Duodenal mucosa (tissue), 2 donors: ENCODE results near the gene IPCEF1.

Experiments used
- H3K27ac ChIP-seq: one replicate; pipeline ENCODE4 v1.7.0; 2013; ENCODE audit warnings: low read depth, low read length
- H3K27me3 ChIP-seq, 2 donors: one replicate each; pipeline ENCODE4 v1.7.0; 2013; ENCODE audit warnings: low read length in 2 of 2, control low read depth in 1 of 2; ENCODE audit not compliant: insufficient read depth in 2 of 2, control insufficient read depth in 1 of 2
- H3K36me3 ChIP-seq, 2 donors: one replicate each; pipeline ENCODE4 v1.7.0; 2013; ENCODE audit warnings: low read length in 2 of 2, control low read depth in 1 of 2; ENCODE audit not compliant: insufficient read depth in 2 of 2, control insufficient read depth in 1 of 2
- H3K4me1 ChIP-seq, 2 donors: one replicate each; pipeline ENCODE4 v1.7.0; 2013; ENCODE audit warnings: low read length in 2 of 2, control low read depth in 1 of 2; ENCODE audit not compliant: insufficient read depth in 2 of 2, control insufficient read depth in 1 of 2
- H3K4me3 ChIP-seq, 2 donors: one replicate each; pipeline ENCODE4 v1.7.0; 2013; ENCODE audit warnings: low read length in 2 of 2, low read depth in 1 of 2
- H3K9ac ChIP-seq, 2 donors: one replicate each; pipeline ENCODE4 v1.7.0; 2013; ENCODE audit warnings: low read length in 2 of 2, low read depth in 1 of 2
- H3K9me3 ChIP-seq, 2 donors: one replicate each; pipeline ENCODE4 v1.7.0; 2013; ENCODE audit warnings: low read length in 2 of 2, control low read depth in 1 of 2; ENCODE audit not compliant: control insufficient read depth in 1 of 2

Gene IPCEF1

DNA sequence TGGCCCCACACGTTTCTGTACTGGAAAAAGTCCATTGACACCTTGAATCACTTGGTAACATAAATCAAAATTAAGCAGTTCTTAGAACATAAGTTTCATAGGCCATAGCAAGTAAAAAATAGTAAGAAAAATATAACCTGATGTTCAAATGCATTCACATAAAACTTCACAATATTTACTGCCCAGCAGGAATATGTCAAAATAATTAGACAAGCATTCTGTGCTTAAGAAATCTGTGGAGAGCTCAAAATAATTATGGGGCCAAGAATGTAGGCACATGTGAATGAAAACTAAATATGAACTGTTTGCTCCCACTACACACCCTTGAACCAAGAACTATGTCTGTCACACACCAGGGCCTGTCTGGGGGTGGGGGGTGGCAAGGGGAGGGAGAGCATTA lies 70.8 kb downstream of the IPCEF1 start:
- no peak overlapping the region for H3K9ac ChIP-seq
- no peaks in the 10 kb centered on the region for H3K36me3 ChIP-seq
- H3K4me3 ChIP-seq, result no peak overlapping the region
- H3K27ac ChIP-seq, result no peak overlapping the region
- no peaks in the 10 kb centered on the region for H3K4me1 ChIP-seq
- H3K27me3 ChIP-seq, result no peaks in the 10 kb centered on the region
- H3K9me3 ChIP-seq, result no peaks in the 10 kb centered on the region

DNA sequence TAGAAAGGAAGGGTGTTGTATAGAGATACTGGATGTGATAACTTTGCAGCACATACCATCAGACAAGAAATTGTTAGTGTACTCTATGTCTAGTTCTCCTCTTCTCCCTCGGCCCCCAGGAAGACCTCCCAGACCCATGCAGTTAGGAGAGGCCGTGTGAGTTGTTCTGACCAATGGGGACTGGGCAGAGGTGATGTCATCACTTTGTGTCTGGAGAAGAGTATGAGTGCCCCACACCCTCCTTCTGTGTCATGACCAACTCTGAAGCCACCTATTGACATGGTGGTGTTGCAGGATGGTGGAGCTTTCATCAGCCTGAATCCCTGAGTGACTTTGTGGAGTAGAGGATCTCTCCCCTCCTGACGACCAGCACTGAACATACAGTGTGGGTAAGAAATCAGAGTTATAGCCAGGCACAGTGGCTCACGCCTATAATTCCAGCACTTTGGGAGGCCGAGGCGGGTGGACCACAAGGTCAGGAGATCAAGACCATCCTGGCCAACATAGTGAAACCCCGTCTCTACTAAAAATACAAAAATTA lies 72.2 kb downstream of the IPCEF1 start:
- H3K27me3 ChIP-seq, result no peaks in the 10 kb centered on the region
- no peak overlapping the region for H3K4me3 ChIP-seq
- no peaks in the 10 kb centered on the region for H3K4me1 ChIP-seq
- H3K9ac ChIP-seq, result no peak overlapping the region
- H3K36me3 ChIP-seq, result no peaks in the 10 kb centered on the region
- no peak overlapping the region for H3K27ac ChIP-seq
- H3K9me3 ChIP-seq, result no peaks in the 10 kb centered on the region

DNA sequence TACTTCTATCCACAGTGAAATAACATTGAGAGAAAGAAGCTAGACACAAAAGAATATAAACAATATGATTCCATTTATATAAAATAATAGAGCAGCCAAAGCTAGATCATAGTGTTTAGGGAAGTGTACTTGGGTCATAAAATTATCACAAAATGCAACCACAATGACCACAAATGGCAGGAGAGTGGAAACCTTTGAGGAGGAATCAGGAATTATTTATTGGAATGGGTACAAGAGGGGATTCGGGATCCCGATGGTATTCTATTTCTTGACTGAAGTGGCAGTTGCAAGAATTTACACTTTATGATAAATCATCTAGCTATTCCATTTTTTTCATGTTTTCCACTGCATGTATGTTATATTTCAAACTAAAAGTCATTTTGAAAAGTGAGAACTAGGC lies 76.1 kb downstream of the IPCEF1 start:
- H3K4me3 ChIP-seq, result no peak overlapping the region
- no peak overlapping the region for H3K27ac ChIP-seq
- no peak overlapping the region for H3K9ac ChIP-seq
- H3K9me3 ChIP-seq, result no peaks in the 10 kb centered on the region
- no peaks in the 10 kb centered on the region for H3K27me3 ChIP-seq
- peaks cover 0 to 4% of the 10 kb centered on the region in 2 donors for H3K4me1 ChIP-seq
- H3K36me3 ChIP-seq, result no peaks in the 10 kb centered on the region

DNA sequence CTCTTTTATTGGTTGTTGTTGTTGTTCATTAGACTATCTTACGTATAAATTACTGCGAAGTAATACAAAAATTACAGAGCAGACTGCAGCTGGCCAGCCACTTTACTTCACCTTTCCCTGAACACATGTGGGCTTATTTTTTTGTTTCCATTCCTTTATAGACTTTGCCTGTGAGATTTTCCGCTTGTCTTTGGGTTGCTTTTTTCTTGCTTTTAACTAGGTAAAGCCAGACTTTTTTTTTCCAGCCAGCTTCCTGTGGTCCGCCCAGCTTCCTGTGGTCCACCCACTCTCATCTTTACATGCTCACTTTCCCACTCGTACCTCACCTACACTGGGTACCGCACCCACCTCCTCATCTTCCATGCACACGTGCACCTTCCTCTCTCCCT lies 79.0 kb downstream of the IPCEF1 start:
- no peak overlapping the region for H3K27ac ChIP-seq
- H3K9me3 ChIP-seq, result no peaks in the 10 kb centered on the region
- no peaks in the 10 kb centered on the region for H3K36me3 ChIP-seq
- no peaks in the 10 kb centered on the region for H3K27me3 ChIP-seq
- H3K9ac ChIP-seq, result no peak overlapping the region
- peaks cover 0 to 4% of the 10 kb centered on the region in 2 donors for H3K4me1 ChIP-seq
- no peak overlapping the region for H3K4me3 ChIP-seq

DNA sequence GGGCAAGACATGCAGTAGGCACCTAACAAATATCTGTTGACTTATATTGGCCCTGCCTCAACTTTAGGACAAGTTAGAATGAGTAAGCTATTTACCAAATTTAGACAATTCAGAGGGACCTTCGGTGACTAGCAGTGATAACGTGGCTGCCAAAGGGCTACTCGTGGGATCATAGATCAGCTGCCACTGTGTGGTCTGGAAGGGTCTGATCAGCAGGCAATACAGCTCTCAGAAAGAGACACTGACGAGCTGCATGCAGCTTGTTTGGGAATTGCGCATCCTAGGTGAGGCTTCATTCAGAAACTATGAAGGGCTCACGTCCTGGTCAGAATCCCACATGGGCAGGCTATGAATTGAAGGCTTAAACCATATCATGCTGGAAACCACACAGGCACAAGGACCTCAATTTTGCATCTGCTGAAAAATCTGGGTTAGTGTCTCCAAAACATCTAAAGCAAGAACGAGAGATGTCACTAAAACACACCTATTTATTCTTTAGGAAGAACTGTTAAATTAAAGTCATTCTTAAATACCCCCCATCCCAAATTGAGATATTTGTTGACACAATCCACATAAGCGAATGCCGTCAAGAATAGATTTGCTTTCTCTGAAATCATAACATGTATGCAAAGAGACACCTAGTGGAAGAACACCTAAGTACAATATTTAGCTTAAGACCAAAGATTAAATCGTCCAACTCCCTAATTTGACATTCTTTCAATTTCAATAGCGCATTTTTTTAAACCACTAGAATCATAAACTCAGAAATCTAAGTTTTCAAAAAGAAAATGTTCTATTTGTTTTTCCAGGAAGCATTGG lies 79.6 kb downstream of the IPCEF1 start:
- Histone ChIP-seq H3K9ac (no peak overlapping the region), H3K9me3 (no peaks in the 10 kb centered on the region), H3K27me3 (no peaks in the 10 kb centered on the region), H3K4me1 (peaks cover 0 to 4% of the 10 kb centered on the region in 2 donors), H3K27ac (no peak overlapping the region), H3K36me3 (no peaks in the 10 kb centered on the region), H3K4me3 (no peak overlapping the region)

DNA sequence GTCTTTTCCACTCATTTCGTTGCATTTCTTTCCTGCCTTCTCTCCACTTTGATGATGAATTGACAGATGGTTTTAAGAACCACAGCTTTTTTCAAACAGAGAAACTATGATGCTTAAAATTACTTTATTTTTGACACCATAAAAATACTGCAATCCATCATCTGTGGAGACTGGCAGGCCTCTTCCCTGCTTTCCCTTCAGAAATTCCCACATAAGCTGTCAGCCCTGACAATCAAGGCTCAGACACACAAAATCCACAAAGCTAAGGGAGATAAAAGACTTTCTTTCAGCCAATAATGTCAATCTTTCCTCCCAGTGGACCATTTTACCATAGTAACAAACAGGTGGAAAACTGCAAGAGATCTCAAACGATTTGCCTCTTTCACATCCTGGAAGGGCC lies 82.4 kb downstream of the IPCEF1 start:
- no peaks in the 10 kb centered on the region for H3K27me3 ChIP-seq
- H3K36me3 ChIP-seq, result no peaks in the 10 kb centered on the region
- H3K9ac ChIP-seq, result no peak overlapping the region
- H3K27ac ChIP-seq, result no peak overlapping the region
- H3K4me3 ChIP-seq, result no peak overlapping the region
- H3K9me3 ChIP-seq, result no peaks in the 10 kb centered on the region
- peaks cover 0 to 4% of the 10 kb centered on the region in 2 donors for H3K4me1 ChIP-seq

DNA sequence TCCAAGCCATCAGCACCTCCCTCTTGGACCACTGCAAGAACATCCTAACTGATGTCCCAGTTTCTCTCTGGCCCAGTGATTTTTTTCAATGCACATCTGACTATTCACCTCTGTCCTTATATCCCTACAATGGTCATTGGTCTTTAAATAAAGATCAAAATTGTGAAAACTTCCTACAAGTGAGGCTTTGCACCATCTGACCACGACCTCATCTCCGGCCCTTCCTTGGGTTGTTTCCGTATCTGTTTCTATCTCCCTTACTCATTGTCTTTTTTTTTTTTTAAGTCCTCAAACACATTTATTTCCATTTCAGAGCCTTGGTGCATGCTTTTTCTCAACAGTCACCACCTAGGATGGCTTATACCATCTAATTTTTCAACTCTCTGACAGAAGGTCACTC lies 88.1 kb downstream of the IPCEF1 start:
- H3K27me3 ChIP-seq, result no peaks in the 10 kb centered on the region
- H3K9me3 ChIP-seq, result no peaks in the 10 kb centered on the region
- H3K9ac ChIP-seq, result no peak overlapping the region

DNA sequence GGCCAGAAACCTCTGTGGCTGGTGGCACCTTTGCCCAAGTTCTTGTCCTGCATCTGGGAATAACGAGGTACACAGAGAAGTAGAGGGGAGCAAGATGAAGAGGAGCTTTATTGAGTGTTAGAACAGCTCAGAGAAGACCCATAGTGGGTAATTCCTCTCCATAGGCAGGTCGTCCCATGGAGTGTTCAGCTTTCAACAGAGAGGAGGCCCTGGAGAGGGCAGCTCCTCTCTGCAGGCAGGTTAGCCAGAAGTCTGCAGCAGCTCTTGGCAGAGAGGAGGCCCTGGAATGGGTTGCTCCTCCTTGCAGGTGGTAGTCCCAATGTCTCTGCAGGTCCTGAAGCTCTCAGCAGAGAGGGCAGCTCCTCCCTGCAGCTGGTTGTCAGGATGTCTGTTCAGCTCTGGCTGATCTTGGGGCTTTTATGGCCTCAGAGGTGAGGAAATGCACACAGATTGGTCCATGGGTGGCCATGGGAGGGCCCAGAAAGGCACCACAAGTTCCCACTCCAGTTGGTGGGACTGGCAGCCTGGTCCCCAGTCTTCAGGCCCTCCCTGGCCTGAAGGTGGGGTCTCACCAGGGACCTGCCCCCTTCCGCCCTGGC lies 89.0 kb downstream of the IPCEF1 start:
- H3K9me3 ChIP-seq, result no peaks in the 10 kb centered on the region
- no peak overlapping the region for H3K27ac ChIP-seq
- H3K27me3 ChIP-seq, result no peaks in the 10 kb centered on the region
- no peaks in the 10 kb centered on the region for H3K4me1 ChIP-seq
- no peak overlapping the region for H3K9ac ChIP-seq
- H3K4me3 ChIP-seq, result no peak overlapping the region
- H3K36me3 ChIP-seq, result no peaks in the 10 kb centered on the region

More for the DNA sequence above, 88.1 kb downstream of the IPCEF1 start:
- Histone ChIP-seq H3K4me1 (no peaks in the 10 kb centered on the region), H3K36me3 (no peaks in the 10 kb centered on the region), H3K4me3 (no peak overlapping the region), H3K27ac (no peak overlapping the region)

DNA sequence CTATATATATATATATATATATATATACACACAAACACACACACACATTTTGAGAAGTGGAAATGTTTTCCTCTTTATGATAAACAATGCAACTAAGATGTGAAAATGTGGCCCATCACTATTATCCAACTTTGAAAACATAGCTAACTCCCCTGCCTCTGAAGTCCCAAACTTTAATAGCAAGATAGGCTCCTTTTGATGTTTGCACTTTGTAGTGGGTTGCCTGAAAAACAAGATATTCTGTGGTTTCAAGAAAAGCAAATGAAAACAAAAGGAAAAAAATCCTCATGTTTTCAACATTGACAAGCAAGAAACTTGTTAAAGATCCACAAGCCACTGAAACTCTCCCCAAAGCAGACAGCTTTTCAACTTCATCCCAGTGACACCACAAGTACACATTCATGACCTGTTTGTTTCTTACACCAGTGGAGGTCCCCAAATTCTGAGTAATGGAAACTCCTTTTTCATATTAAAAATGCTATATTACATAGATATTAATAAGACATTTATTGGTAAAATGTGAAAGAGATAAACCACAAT lies 90.0 kb downstream of the IPCEF1 start:
- no peak overlapping the region for H3K27ac ChIP-seq
- no peaks in the 10 kb centered on the region for H3K36me3 ChIP-seq
- no peak overlapping the region for H3K9ac ChIP-seq
- no peaks in the 10 kb centered on the region for H3K4me1 ChIP-seq
- H3K4me3 ChIP-seq, result no peak overlapping the region
- H3K27me3 ChIP-seq, result no peaks in the 10 kb centered on the region
- H3K9me3 ChIP-seq, result no peaks in the 10 kb centered on the region

DNA sequence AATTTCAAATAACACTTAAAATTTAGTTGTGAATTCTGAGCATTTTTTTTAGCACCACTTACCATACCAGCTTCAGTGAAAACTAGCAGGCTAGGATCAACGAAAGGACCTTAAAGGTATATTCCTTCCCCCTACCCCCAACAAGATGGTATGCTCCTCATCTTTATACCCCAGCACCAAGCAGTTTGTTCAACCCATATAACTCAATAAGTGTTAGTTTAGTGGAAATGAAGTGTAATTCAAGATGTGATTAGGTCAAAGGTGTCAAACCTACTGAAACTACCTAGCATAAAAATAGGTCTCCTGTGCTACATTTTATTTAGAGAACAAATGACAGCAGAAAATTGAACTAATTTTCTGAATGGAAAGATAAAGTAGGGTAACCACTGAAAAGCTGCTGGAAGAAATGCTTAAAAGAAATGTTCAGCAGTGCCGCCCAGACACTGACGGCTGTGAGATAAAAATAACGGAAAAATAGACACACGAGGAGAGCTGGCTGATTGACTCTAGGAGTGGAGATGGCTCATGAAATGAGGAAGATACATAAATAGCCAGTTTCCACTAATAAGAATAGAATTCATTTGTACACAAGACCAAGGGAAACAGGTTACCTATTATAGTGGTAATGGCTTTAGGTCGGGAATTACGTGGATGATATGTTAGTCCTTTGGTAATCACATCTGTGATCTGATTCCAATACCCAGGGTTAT lies 94.8 kb downstream of the IPCEF1 start:
- Histone ChIP-seq H3K36me3 (no peaks in the 10 kb centered on the region), H3K27me3 (no peaks in the 10 kb centered on the region), H3K9me3 (no peaks in the 10 kb centered on the region), H3K4me1 (no peaks in the 10 kb centered on the region), H3K4me3 (no peak overlapping the region), H3K9ac (no peak overlapping the region), H3K27ac (no peak overlapping the region)
